Activated CD4-positive, CD25-positive, alpha-beta regulatory T cell treated with anti-CD3 and anti-CD28 coated beads, Interleukin-2, amount 50 U/mL, for 16 hours (primary cell): ENCODE data around the gene TMEM150B.

Source experiments
- DNase-seq: peaks from one replicate; pipeline ENCODE4 v3.0.0-alpha.2; 2020; ENCODE audit warnings: low read depth, low spot score

Gene TMEM150B

GRCh38 chr19:55279340-55279739, 45.8 kb downstream of the TMEM150B start:
- no peak for DNase-seq

DNA sequence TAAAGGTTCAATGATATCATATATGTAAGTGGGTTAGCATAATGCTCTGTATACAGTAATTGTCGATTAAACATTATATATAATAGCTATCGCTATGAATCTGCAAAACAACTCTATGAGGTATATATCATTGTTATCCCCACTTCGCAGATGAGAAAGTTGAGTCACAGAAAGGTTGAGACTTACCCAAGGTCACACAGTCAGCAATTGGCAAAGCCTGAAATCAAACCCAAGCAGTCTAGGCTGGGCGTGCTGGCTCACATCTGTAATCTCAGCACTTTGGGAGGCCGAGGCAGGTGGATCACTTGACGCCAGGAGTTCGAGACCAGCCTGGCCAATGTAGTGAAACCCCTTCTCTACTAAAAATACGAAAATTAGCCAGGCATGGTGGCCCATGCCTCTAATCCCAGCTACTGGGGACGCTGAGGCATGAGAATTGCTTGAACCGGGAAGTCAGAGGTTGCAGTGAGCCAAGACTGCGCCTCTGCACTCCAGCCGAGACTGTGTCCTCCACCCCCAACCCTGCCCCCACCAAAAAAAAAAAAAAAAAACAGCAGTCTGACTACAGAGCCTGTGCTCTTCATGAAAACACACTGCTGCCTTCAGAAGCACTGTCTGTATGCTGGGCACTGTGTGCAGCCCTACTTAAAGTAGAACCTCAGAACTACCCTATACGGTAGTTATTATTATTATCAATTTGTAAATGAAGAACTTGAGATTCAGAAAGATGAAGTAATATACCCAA, 46.6 kb downstream of the TMEM150B start:
- no peak for DNase-seq

- DNase-seq, result no peak
These were observed 47.6 kb downstream of the TMEM150B start for GRCh38 chr19:55277494-55277893.

DNA sequence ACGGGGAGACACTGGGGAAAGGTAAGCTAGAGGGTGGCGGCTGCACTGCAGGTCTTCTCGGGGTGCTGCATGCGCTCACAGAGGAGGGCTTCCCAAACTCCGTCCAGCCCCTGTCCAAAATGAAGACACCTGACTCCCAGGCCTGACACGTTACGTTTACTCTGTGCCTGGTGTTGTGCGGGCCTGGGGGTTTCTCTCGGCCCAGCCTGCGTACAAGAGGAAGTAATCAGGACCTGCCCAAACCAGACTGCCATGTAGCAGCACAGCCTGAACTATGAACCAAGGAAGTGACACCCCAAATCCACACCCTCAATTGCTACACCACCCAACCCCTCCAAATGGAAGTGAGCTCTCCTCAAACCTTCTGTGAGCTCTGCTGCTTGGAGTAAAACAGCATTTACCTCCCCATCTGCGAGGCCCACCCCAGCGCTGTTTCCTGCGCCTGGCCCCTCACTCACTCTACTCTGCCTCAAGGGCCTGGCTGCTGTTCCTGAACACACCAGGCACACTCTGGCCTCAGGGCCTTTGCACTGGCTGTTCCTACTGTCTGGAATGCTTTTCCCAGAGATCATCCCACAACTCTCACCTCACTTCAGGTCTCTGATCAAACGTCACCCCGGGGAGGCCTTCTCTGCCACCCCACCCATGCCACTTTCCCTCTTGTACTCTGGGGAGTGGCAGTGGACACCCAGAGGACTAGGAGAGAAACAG, 48.3 kb downstream of the TMEM150B start:
- no peak for DNase-seq

GRCh38 chr19:55275851-55276719, 49.1 kb downstream of the TMEM150B start:
- DNase-seq, result no peak

DNA sequence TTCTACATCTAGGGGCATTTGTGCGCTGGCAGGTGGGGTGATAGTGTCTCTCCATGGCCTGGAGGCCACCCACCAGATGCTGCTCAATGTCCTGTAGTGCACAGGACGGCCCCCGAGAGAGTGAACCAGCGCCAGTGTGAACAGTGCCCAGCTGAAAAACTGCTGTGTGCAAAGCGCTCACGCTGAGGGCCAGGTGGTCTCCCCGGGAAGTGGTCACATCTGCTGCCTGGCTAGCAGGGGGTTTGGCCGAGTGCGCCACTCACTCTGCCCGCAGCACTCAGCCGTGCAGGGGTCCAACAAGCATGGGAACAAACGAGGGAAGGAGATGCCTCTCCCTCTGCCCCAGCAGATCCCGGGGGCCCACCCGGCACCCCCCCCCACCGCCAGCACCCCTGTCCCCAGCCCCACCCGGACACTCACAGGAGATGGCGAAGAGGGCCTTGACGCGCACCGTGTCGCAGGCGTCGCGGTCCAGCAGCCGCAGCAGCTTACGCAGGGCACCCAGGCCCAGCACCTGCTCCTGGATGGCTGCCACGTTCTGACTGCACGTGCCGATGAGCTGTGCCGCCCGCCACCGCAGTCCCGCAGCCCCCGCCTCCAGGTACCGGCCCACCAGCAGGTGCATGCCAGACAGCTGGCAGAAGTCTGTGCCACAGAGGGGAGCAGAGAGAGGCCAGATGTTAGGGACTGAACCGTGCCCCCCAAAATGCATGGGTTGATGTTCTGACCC, 51.0 kb downstream of the TMEM150B start:
- DNase-seq, result no peak

GRCh38 chr19:55272142-55272541, 53.0 kb downstream of the TMEM150B start:
- DNase-seq, result no peak

- DNase-seq, result no peak
These were observed 54.8 kb downstream of the TMEM150B start for GRCh38 chr19:55270172-55270942.

DNA sequence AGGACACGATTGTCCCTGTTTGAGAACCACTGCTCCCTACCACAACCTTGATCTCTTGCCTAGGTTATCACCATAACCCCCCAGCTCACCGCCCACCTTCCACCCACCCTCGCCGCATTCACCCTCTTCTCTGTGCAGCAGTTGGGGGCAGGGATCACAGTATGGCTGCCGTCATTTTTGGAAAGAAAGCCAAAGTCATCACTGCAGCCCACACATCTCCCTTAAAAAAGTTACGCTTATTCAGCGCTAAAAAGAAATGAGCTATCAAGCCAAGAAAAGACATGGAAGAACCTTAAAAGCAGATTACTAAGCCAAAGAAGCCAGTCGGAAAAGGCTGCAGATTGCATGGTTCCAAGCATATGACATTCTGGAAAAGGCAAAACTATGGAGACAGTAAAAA, 55.8 kb downstream of the TMEM150B start:
- no peak for DNase-seq

DNA sequence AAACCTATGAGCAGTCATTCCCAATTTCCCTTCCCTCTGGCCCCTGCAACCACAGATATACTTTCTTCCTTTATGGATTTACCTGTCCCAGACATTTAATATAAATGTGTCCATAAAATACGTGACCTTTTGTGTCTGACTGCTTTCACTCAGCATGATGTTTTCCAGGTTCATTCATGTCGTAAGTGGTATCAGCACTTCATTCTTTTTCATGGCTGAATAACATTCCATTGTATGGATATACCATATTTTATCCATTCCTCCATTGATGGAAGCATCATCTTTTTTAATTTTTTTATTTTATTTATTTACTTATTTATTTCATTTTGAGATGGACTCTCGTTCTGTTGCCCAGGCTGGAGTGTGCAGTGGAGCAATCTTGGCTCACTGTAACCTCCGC, 58.3 kb downstream of the TMEM150B start:
- no peak for DNase-seq

GRCh38 chr19:55266404-55266803, 58.7 kb downstream of the TMEM150B start:
- no peak for DNase-seq

DNA sequence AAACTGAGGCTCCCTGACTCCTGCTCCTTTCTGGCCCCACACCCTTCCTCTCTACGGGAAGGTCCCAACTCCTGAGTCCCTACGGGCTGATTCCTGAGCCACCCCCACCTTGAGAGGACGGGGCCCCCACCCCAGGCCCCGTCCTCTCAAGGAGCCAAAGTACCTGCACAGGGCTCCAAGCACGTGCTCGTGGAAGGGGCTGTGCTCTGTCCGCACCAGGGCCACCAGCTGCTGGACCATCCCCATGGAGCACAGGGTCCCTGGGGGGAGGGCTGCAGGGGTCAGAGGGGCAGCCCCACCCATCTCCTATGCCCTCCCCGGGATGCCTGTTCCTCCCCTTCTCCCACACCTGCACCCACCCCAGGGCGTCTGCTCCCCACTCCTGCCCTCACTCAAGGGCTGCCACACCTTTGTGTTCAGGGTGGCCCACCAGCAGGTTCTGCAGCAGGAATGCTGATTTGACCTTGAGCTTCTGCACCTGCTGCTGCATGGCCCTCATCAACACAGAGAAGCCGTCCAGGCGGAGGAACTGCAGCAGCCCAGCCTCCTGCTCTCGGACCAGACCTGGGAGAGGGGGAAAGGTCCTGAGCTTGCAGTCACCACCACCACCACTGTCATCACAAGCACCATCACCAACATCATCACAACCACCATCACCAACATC, 59.3 kb downstream of the TMEM150B start:
- no peak for DNase-seq

DNA sequence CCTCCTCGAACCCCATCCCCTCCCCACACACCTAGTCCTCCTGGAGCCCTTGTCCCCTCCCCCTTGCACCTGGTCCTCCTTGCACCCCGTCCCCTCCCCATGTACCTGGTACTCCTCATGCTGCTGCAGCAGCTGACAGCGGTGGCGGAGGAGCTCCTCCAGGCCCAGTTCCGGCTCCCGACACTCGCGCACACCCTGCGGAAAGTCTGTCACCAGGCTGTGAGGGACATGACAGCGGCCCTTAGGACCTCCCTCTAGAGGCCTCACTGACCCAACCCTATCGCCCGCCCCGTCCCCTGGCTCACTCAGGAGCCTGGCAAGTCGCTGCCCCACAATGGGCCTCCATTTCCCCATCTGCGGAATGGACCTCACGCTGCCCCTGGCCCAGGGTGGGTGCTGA, 60.0 kb downstream of the TMEM150B start:
- no peak for DNase-seq

- no peak for DNase-seq
These were observed 60.6 kb downstream of the TMEM150B start for GRCh38 chr19:55264531-55264930.
